Stimulated activated naive CD8-positive, alpha-beta T cell treated with anti-CD3 and anti-CD28 coated beads, Interleukin-15, Interleukin-2, amounts not matched to agents 100 ng/mL and 50 ng/mL, for 24 hours (primary cell): ENCODE data around the gene DOK3.
"Not testable (repeated sequence)": the region's sequence is repeated elsewhere in the genome, so short reads cannot be mapped to it uniquely, and the experiment has no call there.

Experiments used
- H3K27ac Mint-ChIP-seq: one replicate; pipeline ENCODE4 v1.8.0; 2021; ENCODE audit warnings: mild to moderate bottlenecking, mixed read lengths
- H3K27me3 Mint-ChIP-seq: one replicate; pipeline ENCODE4 v1.8.0; 2021; ENCODE audit warnings: mixed read lengths
- H3K36me3 Mint-ChIP-seq: one replicate; pipeline ENCODE4 v1.8.0; 2021; ENCODE audit warnings: low read depth, mixed read lengths
- H3K4me1 Mint-ChIP-seq: one replicate; pipeline ENCODE4 v1.8.0; 2021; ENCODE audit warnings: low read depth, mixed read lengths
- H3K4me3 Mint-ChIP-seq: one replicate; pipeline ENCODE4 v1.8.0; 2021; ENCODE audit warnings: mild to moderate bottlenecking, mixed read lengths
- H3K9me3 Mint-ChIP-seq: one replicate; pipeline ENCODE4 v1.8.0; 2021; ENCODE audit warnings: mixed read lengths

DOK3 gene

DNA sequence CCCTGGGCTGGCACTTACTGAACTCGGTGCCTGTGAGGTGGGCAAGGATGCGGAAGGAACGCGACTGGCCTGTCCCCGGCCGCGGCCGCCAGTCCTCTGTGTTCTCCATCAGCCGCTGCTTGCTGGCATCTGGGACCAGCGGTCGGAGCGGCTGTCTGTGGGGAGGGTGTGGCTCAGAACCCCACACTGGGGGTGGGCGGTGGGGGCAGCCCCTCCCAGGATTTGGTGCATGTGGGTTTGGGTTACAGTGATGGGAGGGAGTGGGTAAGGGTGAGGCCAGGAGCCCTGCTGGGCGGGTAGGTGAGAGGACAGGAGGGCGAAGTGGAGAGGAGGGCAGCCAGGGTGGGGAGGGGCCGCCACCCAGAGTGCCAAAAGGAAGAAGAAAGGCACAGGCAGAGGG, 18.6 kb downstream of the DOK3 start:
- H3K36me3 Mint-ChIP-seq = peaks cover 30% of the 10 kb centered on the region

GRCh38 chr5:177490311-177490991, 19.2 kb downstream of the DOK3 start:
- Mint-ChIP-seq H3K9me3 (no peaks in the 10 kb centered on the region), H3K36me3 (peaks cover 30% of the 10 kb centered on the region), H3K4me3 (no peak overlapping the region), H3K4me1 (peaks cover 23% of the 10 kb centered on the region), H3K27me3 (no peaks in the 10 kb centered on the region), H3K27ac (no peak overlapping the region)

More for the DNA sequence above, 18.6 kb downstream of the DOK3 start:
- no peak overlapping the region for H3K27ac Mint-ChIP-seq
- H3K4me3 Mint-ChIP-seq = no peak overlapping the region
- no peaks in the 10 kb centered on the region for H3K9me3 Mint-ChIP-seq
- no peaks in the 10 kb centered on the region for H3K27me3 Mint-ChIP-seq
- H3K4me1 Mint-ChIP-seq = peaks cover 28% of the 10 kb centered on the region

- H3K4me1 Mint-ChIP-seq = peaks cover 10% of the 10 kb centered on the region
- no peak overlapping the region for H3K4me3 Mint-ChIP-seq
- no peaks in the 10 kb centered on the region for H3K9me3 Mint-ChIP-seq
- H3K27ac Mint-ChIP-seq = no peak overlapping the region
- H3K36me3 Mint-ChIP-seq = peaks cover 30% of the 10 kb centered on the region
- no peaks in the 10 kb centered on the region for H3K27me3 Mint-ChIP-seq
Observed at GRCh38 chr5:177489119-177489716, 20.4 kb downstream of the DOK3 start.

- Mint-ChIP-seq H3K9me3 (no peaks in the 10 kb centered on the region), H3K27ac (no peak overlapping the region), H3K4me3 (no peak overlapping the region), H3K4me1 (no peaks in the 10 kb centered on the region), H3K36me3 (peaks cover 23% of the 10 kb centered on the region), H3K27me3 (no peaks in the 10 kb centered on the region)
Observed at GRCh38 chr5:177487975-177488374, 21.7 kb downstream of the DOK3 start.

DNA sequence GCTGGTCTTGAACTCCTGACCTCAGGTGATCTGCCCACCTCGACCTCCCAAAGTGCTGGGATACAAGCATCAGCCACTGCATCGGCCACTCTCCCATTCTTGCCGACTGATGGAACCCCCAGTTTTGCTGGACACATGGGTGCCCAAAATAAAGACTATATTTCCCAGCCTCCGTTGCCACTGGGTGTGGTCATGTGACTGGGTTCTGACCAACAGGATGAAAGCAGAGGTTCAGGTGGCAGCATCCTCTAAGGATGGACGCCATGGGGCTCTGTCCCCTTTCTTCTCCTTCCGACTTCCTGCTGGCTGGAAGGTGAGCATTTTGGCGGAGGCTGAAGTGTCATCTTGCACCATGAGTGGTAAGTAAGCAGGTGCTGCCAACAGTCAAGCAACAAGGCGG, 22.5 kb downstream of the DOK3 start:
- Mint-ChIP-seq H3K4me1 (no peaks in the 10 kb centered on the region), H3K9me3 (no peaks in the 10 kb centered on the region), H3K27ac (no peak overlapping the region), H3K36me3 (peaks cover 18% of the 10 kb centered on the region), H3K27me3 (no peaks in the 10 kb centered on the region), H3K4me3 (no peak overlapping the region)

DNA sequence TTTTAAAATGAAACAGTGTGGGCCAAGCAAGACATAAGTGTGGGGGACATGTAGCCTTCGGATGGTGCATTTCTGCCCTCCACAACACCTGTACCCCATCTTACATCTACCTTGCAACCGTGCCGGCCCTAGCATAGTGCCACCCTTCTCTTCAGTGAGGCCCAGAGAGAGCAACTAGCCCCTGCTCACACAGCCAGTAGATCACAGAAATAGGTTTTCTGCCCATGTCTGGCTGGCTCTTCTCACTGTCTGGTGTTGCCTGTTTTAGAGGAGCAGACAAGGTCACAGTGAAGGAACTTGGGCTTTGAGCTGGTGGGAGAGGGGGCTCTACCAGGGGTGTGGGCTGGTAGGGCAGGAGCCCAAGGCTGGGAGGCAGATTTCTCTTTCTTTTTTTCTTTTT, 23.4 kb downstream of the DOK3 start:
- H3K27me3 Mint-ChIP-seq = no peaks in the 10 kb centered on the region
- H3K9me3 Mint-ChIP-seq = no peaks in the 10 kb centered on the region
- H3K36me3 Mint-ChIP-seq = peaks cover 16% of the 10 kb centered on the region
- no peaks in the 10 kb centered on the region for H3K4me1 Mint-ChIP-seq
- H3K4me3 Mint-ChIP-seq = no peak overlapping the region
- no peak overlapping the region for H3K27ac Mint-ChIP-seq

GRCh38 chr5:177485753-177486152, 23.9 kb downstream of the DOK3 start:
- not testable (repeated sequence) for H3K9me3 Mint-ChIP-seq, H3K4me1 Mint-ChIP-seq, H3K27ac Mint-ChIP-seq, H3K27me3 Mint-ChIP-seq, H3K4me3 Mint-ChIP-seq
- H3K36me3 Mint-ChIP-seq = peaks cover 14% of the 10 kb centered on the region

- Mint-ChIP-seq H3K36me3 (peaks cover 12% of the 10 kb centered on the region), H3K4me1 (peaks cover 3% of the 10 kb centered on the region), H3K4me3 (no peak overlapping the region), H3K9me3 (no peaks in the 10 kb centered on the region), H3K27ac (no peak overlapping the region), H3K27me3 (no peaks in the 10 kb centered on the region)
Observed at GRCh38 chr5:177484902-177485549, 24.6 kb downstream of the DOK3 start.

GRCh38 chr5:177483994-177484901, 25.4 kb downstream of the DOK3 start:
- H3K4me3 Mint-ChIP-seq = no peak overlapping the region
- H3K36me3 Mint-ChIP-seq = peaks cover 10% of the 10 kb centered on the region
- no peaks in the 10 kb centered on the region for H3K9me3 Mint-ChIP-seq
- no peaks in the 10 kb centered on the region for H3K27me3 Mint-ChIP-seq
- no peak overlapping the region for H3K27ac Mint-ChIP-seq
- H3K4me1 Mint-ChIP-seq = peaks cover 11% of the 10 kb centered on the region

DNA sequence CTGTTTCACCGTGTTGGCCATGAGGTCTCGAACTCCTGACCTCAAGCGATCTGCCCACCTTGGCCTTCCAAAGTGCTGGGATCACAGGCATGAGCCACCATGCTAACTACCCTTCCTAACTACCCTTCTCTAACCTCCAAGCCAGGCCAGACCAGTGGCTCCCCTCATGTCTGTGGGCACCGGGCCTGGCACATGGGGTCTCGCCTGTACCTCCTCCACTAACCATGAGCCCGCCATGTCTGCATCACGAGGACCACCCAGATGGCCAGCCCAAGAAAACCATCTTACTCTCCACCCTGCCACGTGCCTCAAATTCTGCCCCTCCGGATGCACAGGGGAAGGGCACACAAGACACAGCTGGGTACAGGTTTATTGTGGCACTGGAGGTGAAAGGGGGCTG, 26.6 kb downstream of the DOK3 start:
- peaks cover 23% of the 10 kb centered on the region for H3K4me1 Mint-ChIP-seq
- H3K27ac Mint-ChIP-seq = no peak overlapping the region
- H3K27me3 Mint-ChIP-seq = no peaks in the 10 kb centered on the region
- H3K9me3 Mint-ChIP-seq = no peaks in the 10 kb centered on the region
- no peak overlapping the region for H3K4me3 Mint-ChIP-seq
- H3K36me3 Mint-ChIP-seq = peaks cover 10% of the 10 kb centered on the region

- peaks cover 8% of the 10 kb centered on the region for H3K36me3 Mint-ChIP-seq
- peaks cover 29% of the 10 kb centered on the region for H3K4me1 Mint-ChIP-seq
- H3K27me3 Mint-ChIP-seq = no peaks in the 10 kb centered on the region
- H3K9me3 Mint-ChIP-seq = no peaks in the 10 kb centered on the region
- no peak overlapping the region for H3K4me3 Mint-ChIP-seq
- H3K27ac Mint-ChIP-seq = no peak overlapping the region
Observed at GRCh38 chr5:177482359-177482795, 27.2 kb downstream of the DOK3 start.

GRCh38 chr5:177479774-177480173, 29.9 kb downstream of the DOK3 start:
- H3K4me3 Mint-ChIP-seq = no peak overlapping the region
- no peaks in the 10 kb centered on the region for H3K27me3 Mint-ChIP-seq
- peak overlapping the region; percentile 98 for H3K27ac Mint-ChIP-seq
- H3K36me3 Mint-ChIP-seq = no peaks in the 10 kb centered on the region
- H3K4me1 Mint-ChIP-seq = peaks cover 48% of the 10 kb centered on the region
- H3K9me3 Mint-ChIP-seq = no peaks in the 10 kb centered on the region

- Mint-ChIP-seq H3K9me3 (no peaks in the 10 kb centered on the region), H3K27me3 (no peaks in the 10 kb centered on the region), H3K36me3 (no peaks in the 10 kb centered on the region), H3K4me1 (peaks cover 56% of the 10 kb centered on the region), H3K27ac (peak overlapping the region; percentile 98), H3K4me3 (peak overlapping the region; percentile 52)
Observed at GRCh38 chr5:177478711-177479646, 30.6 kb downstream of the DOK3 start.
